Fibroblast of skin of left biceps (primary cell): ENCODE measurements around the gene CST11.

Experiments
- DNase-seq, 2 experiments: peaks; one replicate each; pipeline ENCODE4 v3.0.0-alpha.2; 2013; ENCODE audit warnings: low read depth in 2 of 2

Gene CST11

DNA sequence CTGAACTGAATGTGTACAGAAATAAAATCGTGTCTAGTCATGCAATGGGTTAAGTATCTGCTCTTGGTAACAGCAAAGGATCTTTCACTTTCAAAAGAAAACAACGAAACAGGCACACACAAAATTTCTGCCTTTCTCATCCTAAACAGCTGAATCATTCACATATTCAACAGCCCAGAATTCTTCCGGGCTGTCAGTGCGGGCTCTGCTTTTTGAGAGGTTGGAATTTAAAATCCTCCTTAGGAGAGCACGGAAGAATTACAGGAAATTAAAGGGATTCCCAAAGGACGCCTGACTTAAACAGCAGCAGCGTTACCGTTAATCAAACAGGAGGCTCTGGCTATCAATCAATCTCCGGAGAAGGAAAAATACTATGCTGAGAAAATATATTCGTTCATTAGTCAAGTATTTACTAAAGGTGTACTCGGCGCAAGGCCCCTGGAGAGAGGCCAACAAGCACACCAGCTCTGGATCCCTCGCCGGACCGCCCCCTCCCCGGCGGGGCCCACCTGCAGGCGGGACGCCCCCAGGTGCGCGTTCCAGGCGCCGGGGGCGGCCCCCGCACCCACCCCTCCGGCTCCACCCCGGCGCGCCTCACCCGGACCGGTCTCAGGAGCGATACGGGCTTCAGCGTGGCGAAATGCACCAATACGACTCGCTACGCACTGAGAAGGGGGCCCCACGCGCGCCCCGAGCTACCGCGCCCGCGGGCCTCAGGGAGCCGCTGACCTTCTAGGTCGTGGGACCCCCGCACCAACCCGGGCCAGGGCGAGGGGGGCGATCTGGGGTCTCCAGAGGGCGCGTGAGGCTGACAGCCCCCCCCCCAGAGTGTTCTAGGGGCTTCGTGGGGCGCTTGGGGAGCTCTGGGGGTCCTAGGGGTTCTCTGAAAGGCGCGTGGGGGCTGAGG, 32.4 kb downstream of the CST11 start:
- DNase-seq = peak; percentile 19 to 26

DNA sequence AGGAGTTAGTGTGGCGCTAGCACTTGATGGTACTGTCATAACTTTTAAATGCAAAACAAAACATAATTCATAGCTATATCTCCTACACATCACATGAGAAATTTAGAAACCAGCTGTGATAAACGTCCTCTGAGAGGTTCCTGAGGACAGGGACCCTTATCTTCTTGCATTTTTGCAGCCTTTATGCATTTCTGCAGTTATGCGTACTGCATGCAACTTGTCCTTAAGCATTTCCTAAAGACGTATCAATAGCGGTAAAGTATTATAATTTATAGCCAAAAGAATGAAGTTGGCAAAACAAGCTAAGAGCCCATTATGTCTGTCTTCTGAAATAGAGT, 33.0 kb downstream of the CST11 start:
- no peak for DNase-seq

DNA sequence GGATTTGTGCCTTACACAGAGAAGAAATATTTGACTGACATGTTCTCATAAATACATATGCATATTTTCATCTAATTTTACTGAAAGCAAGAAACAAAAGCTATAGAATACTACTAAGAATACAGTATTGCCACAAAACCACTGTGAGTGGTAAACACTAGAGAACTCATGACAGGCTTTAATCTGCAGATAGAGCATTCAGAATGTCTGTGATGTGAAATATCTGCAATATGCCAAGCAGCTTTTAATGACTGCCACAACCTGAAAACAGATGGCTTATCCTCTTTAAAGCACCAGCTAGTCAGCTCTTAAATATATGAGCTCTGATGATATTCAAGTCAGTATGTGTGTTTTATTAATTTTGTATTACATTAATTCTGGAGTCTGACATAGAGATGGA, 34.8 kb downstream of the CST11 start:
- no peak for DNase-seq

DNA sequence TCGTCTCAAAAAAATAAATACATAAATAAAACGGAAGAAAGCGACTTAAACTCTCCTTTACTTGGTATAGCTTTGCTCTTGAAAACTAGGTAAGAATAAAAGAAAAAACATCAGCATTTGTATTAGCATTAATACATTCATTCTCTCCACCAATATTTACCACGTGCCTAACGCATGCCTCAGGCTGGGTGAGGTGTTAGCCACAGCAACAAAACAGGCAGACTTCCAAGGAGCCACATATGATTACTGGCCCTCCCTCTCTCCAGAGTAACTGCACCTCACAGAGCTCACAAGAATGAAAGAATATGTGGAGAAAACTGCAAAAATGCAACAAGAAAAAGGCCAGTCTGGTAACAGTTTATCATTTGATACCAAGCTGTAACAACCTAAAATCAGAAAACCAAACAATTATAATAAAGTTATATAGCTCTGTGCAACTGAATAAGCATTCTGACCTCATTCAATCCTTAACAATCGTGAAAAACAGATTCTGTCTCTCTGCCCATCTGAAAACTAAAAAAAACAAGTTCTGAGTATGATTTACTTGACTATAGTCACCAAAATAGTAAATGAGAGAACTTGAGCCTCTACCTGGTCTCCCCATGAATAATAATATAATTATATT, 36.6 kb downstream of the CST11 start:
- DNase-seq = no peak

DNA sequence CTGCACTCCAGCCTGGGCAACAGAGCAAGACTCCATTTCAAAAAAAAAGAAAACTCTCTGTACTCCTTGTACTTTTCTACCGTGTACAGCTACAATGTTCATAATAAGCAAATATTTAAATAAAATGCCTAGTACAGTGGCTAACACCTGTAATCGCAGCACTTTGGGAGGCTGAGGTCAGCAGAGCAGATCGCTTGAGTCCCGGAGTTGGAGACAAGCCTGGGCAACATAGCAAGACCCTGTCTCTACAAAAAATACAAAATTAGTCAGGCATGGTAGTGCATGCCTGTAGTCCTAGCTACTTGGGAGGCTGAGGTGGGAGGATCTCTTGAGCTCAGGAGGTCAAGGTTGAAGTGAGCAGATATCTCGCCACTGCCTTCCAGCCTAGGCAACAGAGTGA, 37.1 kb downstream of the CST11 start:
- DNase-seq = no peak

DNA sequence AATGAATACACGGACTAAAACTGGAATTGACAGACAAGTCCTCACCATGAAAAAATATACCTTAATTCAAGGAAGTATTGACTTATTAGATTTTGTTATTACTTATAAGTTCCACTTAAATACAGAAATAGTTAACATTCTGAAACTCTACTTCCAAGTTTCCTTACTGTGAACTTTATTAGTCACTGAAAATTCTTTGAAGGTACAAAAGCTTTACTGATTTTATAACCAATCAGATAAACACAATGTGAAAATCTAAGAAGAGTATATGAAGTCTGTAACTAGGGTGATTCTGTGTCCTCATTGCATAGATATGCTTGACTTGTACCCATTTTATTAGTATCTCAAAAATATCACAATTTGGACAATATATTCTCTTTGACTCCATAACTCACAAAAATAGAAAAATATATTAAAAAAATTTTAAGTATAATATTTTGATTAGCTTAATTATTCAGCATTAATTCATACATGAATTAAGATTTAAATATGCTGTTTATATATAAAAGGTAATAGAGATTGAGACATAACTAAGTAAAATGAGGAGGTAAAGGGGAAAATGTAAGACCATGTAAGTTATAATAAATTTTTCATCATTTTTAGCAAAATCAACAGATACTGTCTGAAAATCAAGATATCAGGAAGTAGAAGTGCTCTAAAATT, 38.0 kb downstream of the CST11 start:
- no peak for DNase-seq

DNA sequence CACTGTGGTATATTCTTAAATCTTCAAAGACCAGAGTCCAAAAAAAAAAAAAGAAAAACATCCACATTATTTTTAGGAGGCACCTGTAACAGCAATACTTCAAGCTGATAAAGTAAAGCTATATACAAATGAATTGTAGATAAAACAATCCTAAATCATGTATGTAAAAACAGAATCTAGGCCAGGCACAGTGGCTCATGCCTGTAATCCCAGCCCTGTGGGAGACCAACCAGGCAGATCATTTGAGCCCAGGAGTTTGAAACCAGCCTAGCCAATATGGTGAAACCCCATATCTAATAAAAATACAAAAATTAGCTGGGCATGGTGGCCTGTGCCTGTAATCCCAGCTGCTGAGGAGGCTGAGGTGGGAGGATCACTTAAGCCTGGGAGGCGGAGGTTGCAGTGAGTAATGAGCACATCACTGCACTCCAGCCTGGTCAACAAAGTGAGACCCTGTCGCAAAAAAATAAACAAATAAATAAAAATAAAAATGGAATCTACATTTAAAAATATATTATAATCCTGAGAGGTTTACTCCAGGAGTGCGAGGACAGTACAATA, 38.7 kb downstream of the CST11 start:
- no peak for DNase-seq

DNA sequence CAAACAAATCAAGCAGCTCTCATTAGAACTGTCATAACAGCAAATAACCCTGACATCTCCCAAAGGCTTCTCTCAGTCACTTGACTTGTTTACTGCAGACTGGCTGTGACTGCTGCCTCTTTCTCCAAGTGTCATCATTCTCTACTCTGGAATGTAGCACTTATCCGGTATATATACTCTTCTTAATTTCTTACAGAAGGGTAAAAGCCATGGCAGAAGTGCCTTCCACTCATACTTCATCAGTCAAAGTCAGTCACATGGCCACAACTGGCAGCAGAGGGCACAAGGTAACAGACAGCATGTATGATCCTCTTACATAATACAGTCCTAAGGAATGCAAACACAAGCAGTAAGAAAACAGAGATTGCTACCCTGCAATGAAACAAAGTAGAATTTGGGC, 40.6 kb downstream of the CST11 start:
- DNase-seq = no peak

DNA sequence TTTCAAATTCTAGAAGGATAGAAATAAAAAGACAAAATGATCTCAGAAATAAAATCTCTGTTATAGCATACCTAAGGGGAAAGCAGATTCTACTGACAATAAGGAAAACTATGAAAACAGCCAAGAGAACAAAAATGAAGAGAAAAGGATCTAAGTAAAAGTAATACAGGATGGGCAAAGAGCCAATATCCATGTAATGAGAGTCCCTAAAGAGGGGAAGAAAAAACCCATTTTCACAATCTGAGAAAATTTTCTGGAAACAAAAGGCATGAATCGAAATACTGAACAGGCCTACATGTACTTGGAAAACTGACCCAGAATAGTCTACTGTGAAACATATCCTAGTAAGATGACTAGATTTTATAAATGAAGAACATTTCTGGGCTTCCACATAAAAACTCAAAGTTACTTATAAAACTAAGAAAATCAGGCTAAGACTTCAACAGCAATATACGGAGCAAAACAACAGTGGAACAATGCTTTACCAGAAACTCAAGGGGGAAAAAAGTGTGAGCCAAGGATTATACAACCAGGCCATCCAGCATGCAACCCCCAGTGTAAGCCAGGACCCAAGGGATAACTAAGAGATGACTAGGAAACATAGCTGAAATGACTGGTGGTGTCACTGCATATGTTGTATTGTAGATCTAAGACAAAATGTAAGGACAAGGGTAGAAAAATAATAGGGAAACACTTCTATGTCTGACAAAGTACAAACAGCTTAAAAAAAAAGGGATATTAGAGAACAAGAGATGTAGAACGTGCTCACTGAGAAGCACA, 41.6 kb downstream of the CST11 start:
- DNase-seq = no peak

DNA sequence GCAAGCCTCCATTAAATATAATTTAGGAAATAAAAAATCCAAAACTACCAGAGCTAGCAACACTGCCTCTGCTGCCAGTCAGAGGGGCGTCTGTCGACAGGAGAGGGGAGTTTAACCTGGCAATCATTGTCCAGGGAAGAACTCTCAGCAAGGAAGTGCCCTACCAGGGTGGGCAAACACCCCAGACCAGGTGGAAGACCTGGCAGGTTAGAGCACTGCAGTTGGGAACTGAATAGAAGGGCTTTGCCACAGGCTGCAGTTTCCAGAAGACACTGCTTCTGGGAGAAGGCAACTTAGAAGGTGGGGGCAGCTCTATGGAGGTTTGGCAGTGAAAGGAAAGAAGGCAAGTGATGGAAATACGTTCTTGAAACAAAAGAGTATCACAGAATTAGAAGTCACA, 42.9 kb downstream of the CST11 start:
- DNase-seq = no peak

DNA sequence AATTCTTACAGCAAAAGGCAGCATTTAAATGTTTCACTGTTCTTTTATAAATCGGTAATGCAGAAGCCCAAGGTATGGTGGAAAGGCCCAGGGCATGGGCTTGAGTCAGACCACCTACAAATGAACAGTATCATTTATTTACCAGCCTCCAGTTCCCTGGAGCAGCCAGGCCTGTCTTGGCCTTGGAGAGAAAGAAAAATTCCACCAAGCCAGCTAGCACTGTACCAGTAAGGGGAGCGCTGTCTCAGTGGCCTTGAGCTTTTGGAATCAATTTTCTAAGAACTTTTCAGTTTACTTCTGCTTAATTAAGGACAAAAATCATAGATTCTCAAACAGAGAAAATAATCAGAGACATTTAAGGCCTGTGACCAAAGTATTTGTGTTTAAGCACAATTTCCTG, 43.7 kb downstream of the CST11 start:
- DNase-seq = no peak

DNA sequence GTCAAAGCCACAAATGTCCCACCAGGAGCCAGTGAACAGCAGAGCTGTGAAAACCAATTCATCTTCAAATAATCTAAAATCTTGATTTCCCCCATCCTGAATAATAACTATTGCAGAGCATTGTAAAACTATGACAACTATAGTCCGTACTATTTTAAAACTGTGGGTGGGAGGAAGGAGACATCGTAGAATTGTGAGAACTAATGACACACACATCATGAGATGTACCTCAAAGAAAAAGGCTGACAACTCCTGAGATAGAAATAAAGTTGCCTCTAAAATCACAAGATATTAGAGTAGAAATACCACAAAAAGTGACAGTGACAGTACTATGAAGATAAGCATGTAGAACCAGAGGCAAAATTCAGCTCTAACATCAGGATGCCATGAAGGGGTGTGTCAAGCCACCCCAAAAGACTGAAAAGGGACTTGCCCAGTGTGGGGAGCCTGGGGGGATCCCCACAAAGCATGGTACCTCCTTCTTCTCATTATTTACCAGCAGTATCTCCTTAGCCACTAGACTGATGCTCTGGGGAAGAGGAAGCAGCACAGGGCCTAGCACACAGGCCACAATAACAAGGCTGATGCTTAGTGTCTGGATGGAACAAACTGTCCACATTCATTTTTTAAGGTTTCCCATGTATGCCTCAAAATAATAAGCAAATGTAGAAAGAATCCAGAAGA, 44.8 kb downstream of the CST11 start:
- DNase-seq = no peak

DNA sequence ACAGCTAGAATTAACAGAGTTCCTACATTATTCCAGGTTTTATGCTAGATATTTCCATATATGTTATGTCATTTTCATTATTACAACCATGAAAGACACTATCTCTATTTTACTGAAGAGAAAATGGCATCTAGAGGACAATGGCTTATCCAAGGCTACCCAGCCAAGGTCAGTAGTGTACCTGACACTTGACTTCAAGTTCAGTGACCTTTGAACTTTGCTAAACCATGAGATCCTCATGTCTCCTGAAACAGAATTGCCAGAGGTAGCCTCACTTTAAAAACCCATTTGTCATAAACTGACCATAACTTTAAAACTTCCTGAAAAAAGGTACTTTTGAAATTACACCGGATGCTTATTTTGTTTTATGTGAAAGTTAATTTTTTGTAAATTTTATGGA, 45.8 kb downstream of the CST11 start:
- no peak for DNase-seq

DNA sequence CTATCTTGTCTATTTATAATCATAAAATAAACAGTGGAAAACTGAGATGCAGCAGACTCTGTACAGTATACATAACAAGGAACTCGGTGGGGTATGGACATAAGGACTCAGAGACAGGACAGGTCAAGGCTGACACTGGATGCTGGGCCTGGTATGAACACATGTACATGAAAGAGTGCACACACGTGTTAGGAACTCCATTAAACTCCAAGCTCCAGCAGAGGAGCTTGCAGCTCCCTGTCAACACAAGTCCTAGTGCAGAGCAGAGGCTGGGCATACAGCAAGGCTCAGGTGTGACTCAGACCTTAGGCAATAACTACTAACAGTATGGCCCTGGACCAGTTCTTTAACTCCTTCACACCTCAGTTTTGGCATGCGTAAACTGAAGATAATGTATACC, 48.5 kb downstream of the CST11 start:
- no peak for DNase-seq

DNA sequence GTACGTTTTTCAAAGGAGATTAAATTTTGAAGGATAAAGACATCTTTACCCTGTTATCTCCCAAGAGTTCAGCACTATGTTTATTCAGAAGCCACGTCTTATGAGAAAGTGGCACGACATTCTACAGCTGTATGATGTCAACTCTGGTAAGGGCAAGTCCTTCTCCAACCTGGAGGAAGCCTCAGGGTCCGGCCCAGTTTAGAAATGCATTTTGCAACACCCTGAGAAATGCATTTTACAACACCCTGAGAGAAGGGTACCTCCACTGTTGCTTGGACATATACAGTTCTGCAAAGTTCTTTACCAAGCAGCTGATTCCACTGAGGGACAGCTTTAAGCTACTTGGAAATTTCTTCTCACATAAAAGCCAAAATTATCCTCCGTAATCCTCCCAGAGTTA, 48.9 kb downstream of the CST11 start:
- DNase-seq = no peak

DNA sequence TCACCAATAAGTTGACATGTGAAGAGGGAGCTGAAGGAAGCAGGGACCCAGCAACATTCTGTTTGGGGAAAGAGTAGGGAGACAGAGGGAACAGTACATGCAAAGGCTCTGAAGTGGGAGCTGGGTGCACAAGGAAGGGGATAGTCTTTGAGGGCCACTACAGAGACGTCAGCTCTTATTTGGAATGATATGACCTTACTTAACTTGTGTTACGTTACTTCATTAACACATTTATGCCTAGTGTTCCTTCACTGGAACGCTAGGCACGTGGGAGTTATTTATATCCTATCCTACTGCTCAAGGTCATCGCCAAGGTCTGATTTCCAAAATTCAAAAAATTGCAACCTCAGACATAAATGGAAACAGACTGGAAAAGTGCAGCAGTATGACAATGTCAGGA, 51.6 kb downstream of the CST11 start:
- DNase-seq = no peak
